GM23338 (cell line): ENCODE measurements around the gene CDC25B. TPM values are rescaled to one million over a fixed set of nuclear protein-coding genes. Genes with fewer than 3 reads are reported as not detected.

ENCODE experiments used
- ATAC-seq: fragments of 200-7000 bp; cut with Tn5 transposase; 3 replicates; pipeline ENCODE4 v1.9.1; 2020
- DNase-seq: peaks from one replicate; pipeline ENCODE4 v3.0.0-alpha.2; 2015; ENCODE audit warnings: low spot score
- H2AFZ ChIP-seq: fragments of 200-600 bp; sonication (generic); 2 replicates; pipeline ENCODE4 v1.8.0; 2016; ENCODE audit warnings: antibody characterized with exemption, mild to moderate bottlenecking, moderate library complexity
- H3F3A ChIP-seq: fragments of 200-600 bp; sonication (generic); replicated peaks from 2 replicates; pipeline ENCODE4 v1.8.0; 2017; ENCODE audit warnings: antibody characterized with exemption, mixed run types, low read depth
- H3K27ac ChIP-seq: fragments of 200-600 bp; sonication (generic); 2 replicates; pipeline ENCODE4 v1.6.1; 2016; ENCODE audit warnings: low read depth
- H3K27me3 ChIP-seq: fragments of 200-600 bp; sonication (generic); 2 replicates; pipeline ENCODE4 v1.8.0; 2016; ENCODE audit warnings: mild to moderate bottlenecking, mixed run types, moderate library complexity; ENCODE audit not compliant: insufficient read depth
- H3K36me3 ChIP-seq: fragments of 200-600 bp; sonication (generic); 2 replicates; pipeline ENCODE4 v1.8.0; 2016; ENCODE audit warnings: mild to moderate bottlenecking; ENCODE audit not compliant: insufficient read depth
- H3K4me1 ChIP-seq: fragments of 200-600 bp; sonication (generic); 2 replicates; pipeline ENCODE4 v1.8.0; 2016; ENCODE audit warnings: mild to moderate bottlenecking, moderate library complexity; ENCODE audit not compliant: insufficient read depth
- H3K4me2 ChIP-seq: fragments of 200-600 bp; sonication (generic); 2 replicates; pipeline ENCODE4 v1.7.1; 2017; ENCODE audit warnings: mixed run types
- H3K4me3 ChIP-seq: fragments of 200-600 bp; sonication (generic); 2 replicates; pipeline ENCODE4 v1.6.1; 2016; ENCODE audit warnings: mixed run types
- H3K79me2 ChIP-seq: fragments of 200-600 bp; sonication (generic); replicated peaks from 2 replicates; pipeline ENCODE4 v1.8.0; 2017; ENCODE audit warnings: mild to moderate bottlenecking; ENCODE audit not compliant: insufficient read depth
- H3K9me2 ChIP-seq: fragments of 200-600 bp; sonication (generic); 2 replicates; pipeline ENCODE4 v1.8.0; 2017; ENCODE audit not compliant: insufficient read depth
- H4K20me1 ChIP-seq: fragments of 200-600 bp; sonication (generic); replicated peaks from 2 replicates; pipeline ENCODE4 v1.8.0; 2017; ENCODE audit warnings: mild to moderate bottlenecking; ENCODE audit not compliant: insufficient read depth
- H3K27ac Mint-ChIP-seq: 2 replicates; pipeline ENCODE4 v1.8.0; 2020; ENCODE audit warnings: inconsistent platforms, mild to moderate bottlenecking, moderate library complexity, mixed read lengths
- H3K27me3 Mint-ChIP-seq: 3 replicates; pipeline ENCODE4 v1.8.0; 2022; ENCODE audit warnings: low read depth, mild to moderate bottlenecking, moderate library complexity, mixed read lengths, inconsistent platforms; ENCODE audit not compliant: insufficient read depth, poor library complexity
- H3K36me3 Mint-ChIP-seq: 3 replicates; pipeline ENCODE4 v1.8.0; 2021; ENCODE audit warnings: low read depth, mild to moderate bottlenecking, inconsistent platforms, moderate library complexity, mixed read lengths
- H3K4me1 Mint-ChIP-seq: 3 replicates; pipeline ENCODE4 v1.8.0; 2020; ENCODE audit warnings: mild to moderate bottlenecking, inconsistent platforms, mixed read lengths
- H3K4me3 Mint-ChIP-seq: 3 replicates; pipeline ENCODE4 v1.8.0; 2021; ENCODE audit warnings: moderate library complexity, mild to moderate bottlenecking, inconsistent platforms, mixed read lengths
- H3K9me3 Mint-ChIP-seq: 3 replicates; pipeline ENCODE4 v1.8.0; 2020; ENCODE audit warnings: moderate library complexity, mild to moderate bottlenecking, inconsistent platforms, mixed read lengths
- CREB1 ChIP-seq: fragments of 250-450 bp; sonication (Bioruptor Pico); IDR thresholded peaks from 2 replicates; pipeline ENCODE4 v1.5.0; 2020; ENCODE audit warnings: low read depth, mild to moderate bottlenecking, moderate library complexity
- EZH2 ChIP-seq: fragments of 200-600 bp; sonication (generic); IDR thresholded peaks from one replicate; pipeline ENCODE4 v1.8.0; 2017; ENCODE audit warnings: antibody characterized with exemption, mild to moderate bottlenecking, low read depth; ENCODE audit not compliant: unreplicated experiment
- EZH2phosphoT487 ChIP-seq: fragments of 200-600 bp; sonication (generic); IDR thresholded peaks from one replicate; pipeline ENCODE4 v1.8.1; 2018; ENCODE audit warnings: antibody characterized with exemption; ENCODE audit not compliant: unreplicated experiment
- JUNB ChIP-seq: IDR thresholded peaks from one replicate; pipeline ENCODE4 v1.6.1; 2016; ENCODE audit warnings: antibody characterized with exemption; ENCODE audit not compliant: unreplicated experiment
- NANOG ChIP-seq: IDR thresholded peaks from 2 replicates; pipeline ENCODE4 v1.6.1; 2016; ENCODE audit warnings: antibody characterized with exemption, borderline replicate concordance
- POLR2AphosphoS5 ChIP-seq: IDR thresholded peaks from 2 replicates; pipeline ENCODE4 v1.6.1; 2016; ENCODE audit warnings: antibody characterized with exemption, low read depth
- REST ChIP-seq: IDR thresholded peaks from one replicate; pipeline ENCODE4 v1.6.1; 2018; ENCODE audit warnings: antibody characterized with exemption; ENCODE audit not compliant: unreplicated experiment
- STAT1 ChIP-seq: IDR thresholded peaks from one replicate; pipeline ENCODE4 v1.6.1; 2016; ENCODE audit warnings: antibody characterized with exemption; ENCODE audit not compliant: unreplicated experiment
- ZNF114 ChIP-seq: fragments of 250-450 bp; sonication (Bioruptor Pico); IDR thresholded peaks from 2 replicates; pipeline ENCODE4 v1.5.0; 2020; ENCODE audit warnings: mild to moderate bottlenecking, moderate library complexity
- ZNF331 ChIP-seq: fragments of 250-450 bp; sonication (Bioruptor Pico); IDR thresholded peaks from 2 replicates; pipeline ENCODE4 v1.5.0; 2020; ENCODE audit warnings: low read depth, mild to moderate bottlenecking, moderate library complexity
- ZNF462 ChIP-seq: fragments of 250-450 bp; sonication (Bioruptor Pico); IDR thresholded peaks from 2 replicates; pipeline ENCODE4 v1.5.0; 2020; ENCODE audit warnings: mild to moderate bottlenecking, moderate library complexity
- polyA plus RNA-seq: library from polyadenylated mRNA; unstranded; fragments of >200 nt; fragmentation: Nextera tagmentation; extraction: Ambion mirVana; gene quantifications from 2 replicates; pipeline ENCODE4 v1.2.1, GENCODE V29; 2016
- total RNA-seq: library from RNA; depleted of rRNA; stranded (reverse); fragments of >200 nt; shearing (Covaris generic); gene quantifications from 2 replicates; pipeline ENCODE4 v1.2.3, GENCODE V29; 2014

Gene CDC25B
- total and polyA plus RNA-seq, 2 experiments from 2014 or later = 10.5 to 33.0 TPM

DNA sequence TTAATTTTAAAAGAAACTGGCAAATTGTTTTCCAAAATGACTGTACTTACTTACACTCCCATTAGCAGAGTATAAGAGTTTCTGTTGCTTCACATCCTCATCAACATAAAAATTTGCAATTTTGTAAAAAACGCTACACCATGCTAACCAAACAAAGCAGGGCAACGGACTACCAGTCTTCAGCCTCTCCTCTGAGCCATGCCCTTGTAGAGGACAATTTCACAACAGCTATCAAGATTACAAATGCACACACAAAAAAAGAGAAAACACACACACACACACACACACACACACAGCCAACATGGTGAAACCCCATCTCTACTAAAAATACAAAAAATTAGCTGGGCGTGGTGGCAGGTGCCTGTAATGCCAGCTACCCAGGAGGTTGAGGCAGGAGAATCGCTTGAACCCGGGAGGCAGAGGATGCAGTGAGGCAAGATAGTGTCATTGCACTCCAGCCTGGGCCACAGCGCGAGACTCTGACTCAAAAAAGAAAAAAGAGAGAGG lies 24.5 kb upstream of the CDC25B start:
- Histone ChIP-seq H3K4me2 (no peak overlapping the region), H3F3A (0 out of 2 replicates have a peak, but pooled peaks cover 4% of the 10 kb centered on the region), H3K4me3 (no peak overlapping the region), H2AFZ (no peak overlapping the region), H3K27ac (no peak overlapping the region), H3K9me2 (no peaks in the 10 kb centered on the region), H3K4me1 (peaks cover 11% of the 10 kb centered on the region), H3K27me3 (peaks cover 10% of the 10 kb centered on the region), H3K79me2 (peaks cover 5% of the 10 kb centered on the region; the same call in 1 of the 2 replicates), H4K20me1 (no peaks in the 10 kb centered on the region), H3K36me3 (no peaks in the 10 kb centered on the region)
- ATAC-seq (no peak), DNase-seq (no peak)
- Mint-ChIP-seq H3K36me3 (no peaks in the 10 kb centered on the region), H3K27ac (no peak overlapping the region), H3K9me3 (no peaks in the 10 kb centered on the region), H3K4me1 (peaks cover 8% of the 10 kb centered on the region), H3K27me3 (peaks cover 14% of the 10 kb centered on the region), H3K4me3 (no peak overlapping the region)
- no peak for TF ChIP-seq JUNB
- TF ChIP-seq CREB1 = no peak
- no peak for TF ChIP-seq EZH2
- TF ChIP-seq ZNF331 (CRISPR knock-in tag) = no peak
- no peak for TF ChIP-seq POLR2AphosphoS5
- TF ChIP-seq REST = no peak
- TF ChIP-seq EZH2phosphoT487 = no peak
- no peak for TF ChIP-seq NANOG

- no peak overlapping the region for H3K4me2 ChIP-seq
- no peak for DNase-seq
- H3K79me2 ChIP-seq = no peaks in the 10 kb centered on the region
- H3K9me2 ChIP-seq = no peaks in the 10 kb centered on the region
- no peak for ATAC-seq
- 0 out of 2 replicates have a peak, but pooled peaks cover 8% of the 10 kb centered on the region for H3F3A ChIP-seq
- H3K4me3 ChIP-seq = no peak overlapping the region
- peaks cover 7% of the 10 kb centered on the region; the same call in 1 of the 2 replicates for H3K4me1 ChIP-seq
- H3K27ac Mint-ChIP-seq = no peak overlapping the region
- no peak overlapping the region for H3K27ac ChIP-seq
- no peaks in the 10 kb centered on the region for H3K36me3 ChIP-seq
- H3K27me3 ChIP-seq = peaks cover 41% of the 10 kb centered on the region
- H3K4me3 Mint-ChIP-seq = no peak overlapping the region
- H2AFZ ChIP-seq = no peak overlapping the region
- peaks cover 9% of the 10 kb centered on the region for H3K4me1 Mint-ChIP-seq
- no peaks in the 10 kb centered on the region for H3K36me3 Mint-ChIP-seq
- H3K27me3 Mint-ChIP-seq = peaks cover 34% of the 10 kb centered on the region
- H4K20me1 ChIP-seq = no peaks in the 10 kb centered on the region
- H3K9me3 Mint-ChIP-seq = no peaks in the 10 kb centered on the region
- TF ChIP-seq ZNF114 (CRISPR knock-in tag) (no peak), NANOG (no peak), JUNB (no peak), EZH2phosphoT487 (no peak), ZNF462 (CRISPR knock-in tag) (no peak), EZH2 (no peak), STAT1 (no peak)
Measured at GRCh38 chr20:3775457-3776108, 20.5 kb upstream of the CDC25B start.
